Measurements from ENCODE around the gene SHISA9.

GRCh38 chr16:12899529-12900143 lies 1.8 kb upstream of the SHISA9 start:
- TF ChIP-seq JUN (IDR thresholded peaks at IDR 0.05) (no peak), ESRRA (IDR thresholded peaks at IDR 0.05; ENCODE audit: borderline replicate concordance, low read length) (no peak), KDM1A (IDR thresholded peaks at IDR 0.05; ENCODE audit: low read depth) (no peak), POLR2A (IDR thresholded peaks at IDR 0.05; ENCODE audit: low read length) (no peak), MAFK (IDR thresholded peaks at IDR 0.05; ENCODE audit: partially characterized antibody) (no peak), USF2 (IDR thresholded peaks at IDR 0.05) (no peak), CTCF (IDR thresholded peaks at IDR 0.05) (no peak), HOXB13 (CRISPR knock-in tag; IDR thresholded peaks at IDR 0.05; ENCODE audit: low read depth) (no peak), NR3C1 (IDR thresholded peaks at IDR 0.05) (no peak)

All from A549 (cell line).